ENCODE measurements around the gene EYA2. TPM values are rescaled to one million over a fixed set of nuclear protein-coding genes. Genes with fewer than 3 reads are reported as not detected.

The EYA2 gene
- total and polyA plus RNA-seq, 4 donors, result 0.17 to 0.54 (median 0.23) TPM; not detected in 1

- no peak overlapping the region for H3K9ac ChIP-seq (ENCODE audit: low read depth in 1 of 2, low read length in 2 of 2)
Measured at GRCh38 chr20:47117371-47117770, 222.7 kb downstream of the EYA2 start.

More at GRCh38 chr20:47117371-47117770, 222.7 kb downstream of the EYA2 start:
- Histone ChIP-seq H3K27ac (ENCODE audit: low read depth in 1 of 2, low read length in 2 of 2) (no peak overlapping the region), H3K36me3 (ENCODE audit: control insufficient read depth in 4 of 4, insufficient read depth in 3 of 4, low read depth in 1 of 4, low read length in 3 of 4) (no peaks in the 10 kb centered on the region), H3K4me3 (ENCODE audit: low read depth in 1 of 3, low read length in 3 of 3) (no peak overlapping the region), H3K27me3 (ENCODE audit: control insufficient read depth in 4 of 4, insufficient read depth in 4 of 4, low read length in 3 of 4) (no peaks in the 10 kb centered on the region), H3K4me1 (ENCODE audit: control insufficient read depth in 4 of 4, insufficient read depth in 4 of 4, low read length in 3 of 4) (no peaks in the 10 kb centered on the region), H3K9me3 (ENCODE audit: control insufficient read depth in 4 of 4, low read length in 3 of 4) (no peaks in the 10 kb centered on the region)
- TF ChIP-seq MAX (IDR thresholded peaks at IDR 0.05) (no peak), HNF4G (IDR thresholded peaks at IDR 0.05) (no peak), GABPA (IDR thresholded peaks at IDR 0.05 in 1 of 2, conservative IDR thresholded peaks at IDR 0.05 in 1 of 2) (no peak), HNF4A (conservative IDR thresholded peaks at IDR 0.05) (no peak), TAF1 (conservative IDR thresholded peaks at IDR 0.05) (no peak), ZBTB33 (IDR thresholded peaks at IDR 0.05) (no peak), YY1 (IDR thresholded peaks at IDR 0.05) (no peak), RAD21 (IDR thresholded peaks at IDR 0.05) (no peak), JUND (IDR thresholded peaks at IDR 0.05) (no peak), CTCF (IDR thresholded peaks at IDR 0.05; ENCODE audit: low read depth, low read length, missing input control) (no peak), FOXA2 (IDR thresholded peaks at IDR 0.05) (no peak), REST (IDR thresholded peaks at IDR 0.05) (no peak)
- DNase-seq (ENCODE audit: low spot score), result no peak
- WGBS, result 86% methylated on average over 16 of the region's 16 CpGs
